Hematopoietic multipotent progenitor cell treated with erythropoietin and hydrocortisone succinate and interleukin-3 and kit ligand, for 15 days (in vitro differentiated cells): ENCODE measurements around the gene GPR37.

Experiments used
- DNase-seq: peaks from one replicate; pipeline ENCODE4 v3.0.0-alpha.2; 2015; ENCODE audit warnings: low spot score

Gene GPR37

DNA sequence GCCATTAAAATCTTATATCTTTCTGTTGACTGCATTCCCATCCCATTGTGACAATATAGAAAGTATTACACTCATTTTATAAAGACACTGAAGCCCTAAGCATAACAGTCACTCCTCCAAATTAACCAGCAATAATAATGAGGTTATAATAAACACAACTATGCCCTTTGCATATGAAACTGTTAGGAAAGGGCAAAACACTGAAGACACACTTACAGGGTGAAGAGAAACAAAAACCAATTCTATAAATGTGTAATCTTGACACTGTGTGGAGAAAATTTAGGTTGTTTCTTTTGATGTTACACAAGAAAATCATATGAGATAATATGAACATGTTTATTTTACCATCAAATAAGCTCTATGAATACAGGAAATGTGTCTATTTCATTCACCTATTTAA, 14.0 kb upstream of the GPR37 start:
- DNase-seq = no peak

DNA sequence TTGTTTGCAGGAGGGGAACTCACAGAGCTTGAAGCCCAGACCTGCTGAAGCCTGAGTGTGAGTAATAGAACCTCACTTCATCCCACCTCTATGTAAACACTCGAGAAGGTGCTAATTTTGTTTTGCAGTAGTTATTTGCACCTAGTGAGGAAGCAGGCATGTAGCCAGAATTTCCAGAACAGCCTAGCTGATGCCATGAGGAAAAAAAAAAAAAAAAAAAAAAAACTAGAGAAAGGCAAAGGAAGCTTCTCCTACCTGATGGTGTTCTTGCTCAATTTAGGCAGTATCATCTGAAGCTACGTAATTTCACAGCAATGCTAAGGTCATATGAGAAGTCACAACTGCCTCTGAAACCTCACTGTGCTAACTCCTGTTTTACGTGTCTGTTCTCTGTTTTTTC, 13.6 kb upstream of the GPR37 start:
- no peak for DNase-seq

DNA sequence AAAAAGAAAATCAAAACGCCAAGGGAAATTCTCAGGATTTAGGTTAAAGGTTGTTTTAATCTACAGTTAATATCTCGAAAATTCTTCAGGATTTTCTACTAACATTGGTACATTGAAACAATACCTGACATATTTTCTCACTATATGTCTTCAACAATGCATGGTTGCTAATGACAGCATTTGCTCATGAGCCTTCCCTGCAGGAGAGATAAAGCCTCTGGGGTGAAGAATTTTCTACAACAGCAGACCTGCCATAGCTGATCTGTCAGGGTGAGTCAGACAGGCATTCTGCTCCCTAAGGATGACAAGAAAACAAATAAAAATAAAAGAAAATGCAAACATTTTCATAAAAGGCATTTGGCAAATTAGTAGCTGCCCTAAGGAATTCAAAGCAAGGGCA, 11.7 kb upstream of the GPR37 start:
- DNase-seq = no peak

DNA sequence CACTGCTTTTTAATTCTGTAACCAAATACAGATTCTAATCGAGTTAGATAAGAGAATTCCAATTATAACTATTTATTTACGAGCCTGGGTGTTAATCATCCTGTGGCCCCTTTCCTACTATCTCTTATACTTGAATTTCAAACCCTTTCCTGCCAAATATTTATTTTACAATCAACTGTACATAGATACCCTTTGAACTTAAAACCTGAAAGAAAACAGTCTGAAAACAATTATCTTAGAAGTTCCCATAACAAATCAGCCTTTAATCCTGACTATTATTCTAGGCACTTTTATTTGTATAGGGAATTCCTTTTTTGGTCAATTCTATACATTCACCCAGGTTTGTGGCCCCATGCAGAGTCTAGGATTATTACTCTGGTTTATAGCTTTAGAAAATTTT, 10.6 kb upstream of the GPR37 start:
- no peak for DNase-seq

DNA sequence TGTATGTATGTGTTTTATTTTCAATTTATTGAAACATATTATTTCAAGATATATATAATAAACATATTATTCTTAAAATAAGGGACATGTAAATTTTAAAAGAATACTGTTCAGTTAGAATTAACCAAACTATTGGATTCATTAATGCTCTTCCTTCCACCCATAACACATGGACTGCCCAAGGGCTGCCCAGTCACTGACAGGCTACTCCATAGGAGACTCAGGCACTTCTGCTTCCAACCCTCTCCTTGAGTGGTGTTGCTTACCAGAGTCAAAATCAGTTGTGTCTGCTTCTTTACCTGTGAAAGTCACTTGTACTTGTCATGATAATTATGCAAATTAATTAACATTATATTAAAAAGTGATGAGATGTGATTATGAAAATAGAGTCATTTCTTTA, 9.8 kb upstream of the GPR37 start:
- no peak for DNase-seq

DNA sequence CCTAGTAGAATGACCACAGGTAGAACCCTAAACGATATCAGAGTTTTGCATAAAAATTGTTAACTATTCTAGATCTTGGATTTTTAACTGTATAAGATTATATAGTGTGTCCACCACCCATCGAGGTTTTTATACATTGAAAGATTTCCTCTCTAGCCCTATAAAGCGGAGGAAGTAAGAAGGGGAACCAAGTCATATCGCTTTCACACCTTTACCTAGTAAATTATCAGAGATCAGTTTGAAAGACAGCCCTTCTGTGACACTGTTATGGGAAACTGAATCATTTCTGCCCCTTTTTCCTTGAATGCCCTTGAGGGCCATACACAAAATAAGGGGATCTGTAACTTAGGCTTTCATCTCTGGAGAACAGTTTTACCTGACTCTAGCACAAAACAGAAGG, 8.3 kb upstream of the GPR37 start:
- no peak for DNase-seq

DNA sequence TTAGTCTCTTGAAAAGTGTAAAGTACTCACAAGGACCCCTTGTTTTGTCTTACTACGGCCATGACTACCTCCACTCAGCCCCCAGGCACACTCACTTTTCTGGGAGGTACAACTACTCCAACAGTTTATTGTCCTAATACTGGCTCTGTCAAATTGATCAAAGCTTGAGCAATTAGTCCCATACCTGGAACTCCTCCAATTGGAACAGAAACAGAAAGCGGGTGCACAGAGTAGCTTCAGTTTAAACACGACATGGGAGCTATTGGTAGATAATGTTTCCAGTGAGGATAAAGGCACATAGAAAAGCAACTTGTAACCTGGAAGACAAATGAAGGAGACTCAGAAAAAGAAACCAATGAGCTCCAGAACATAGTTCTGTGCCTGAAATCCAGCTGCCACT, 7.7 kb upstream of the GPR37 start:
- no peak for DNase-seq

DNA sequence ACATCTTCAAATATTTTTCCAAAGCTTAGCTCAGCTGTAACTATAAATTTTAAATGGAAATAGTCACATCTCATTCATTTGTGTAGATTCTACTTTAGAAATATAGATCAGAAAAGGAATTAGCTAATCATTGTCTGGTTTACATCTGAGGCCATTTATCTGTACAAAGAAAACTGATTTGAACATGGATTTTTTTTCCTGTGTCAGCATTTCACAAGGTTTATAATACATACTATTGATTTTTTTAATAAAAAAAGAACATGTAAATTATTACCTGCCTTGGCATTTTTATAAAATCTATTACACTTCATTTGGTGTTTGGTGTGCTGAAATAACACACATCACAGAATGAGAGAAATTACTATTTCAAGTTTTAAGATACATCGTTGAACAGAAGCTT, 3.5 kb upstream of the GPR37 start:
- DNase-seq = no peak

DNA sequence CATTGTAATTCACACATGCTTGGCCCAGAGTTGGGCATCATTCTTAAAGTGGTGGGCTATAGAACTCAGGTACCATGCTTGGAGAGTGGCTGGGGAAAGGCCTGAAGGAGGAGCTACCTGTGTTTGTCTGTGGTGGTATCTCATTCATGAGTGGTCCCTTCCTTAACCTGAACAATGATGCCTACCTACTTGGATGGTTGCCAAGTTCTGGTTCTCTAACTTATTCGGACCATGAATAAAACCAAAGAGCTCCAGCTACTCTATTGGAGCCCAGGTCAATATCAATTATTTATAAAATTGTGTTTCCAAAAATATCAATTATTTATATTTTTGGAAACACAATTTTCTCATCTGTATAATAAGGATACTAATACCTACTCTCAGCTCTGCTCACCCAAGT, 2.9 kb upstream of the GPR37 start:
- no peak for DNase-seq

DNA sequence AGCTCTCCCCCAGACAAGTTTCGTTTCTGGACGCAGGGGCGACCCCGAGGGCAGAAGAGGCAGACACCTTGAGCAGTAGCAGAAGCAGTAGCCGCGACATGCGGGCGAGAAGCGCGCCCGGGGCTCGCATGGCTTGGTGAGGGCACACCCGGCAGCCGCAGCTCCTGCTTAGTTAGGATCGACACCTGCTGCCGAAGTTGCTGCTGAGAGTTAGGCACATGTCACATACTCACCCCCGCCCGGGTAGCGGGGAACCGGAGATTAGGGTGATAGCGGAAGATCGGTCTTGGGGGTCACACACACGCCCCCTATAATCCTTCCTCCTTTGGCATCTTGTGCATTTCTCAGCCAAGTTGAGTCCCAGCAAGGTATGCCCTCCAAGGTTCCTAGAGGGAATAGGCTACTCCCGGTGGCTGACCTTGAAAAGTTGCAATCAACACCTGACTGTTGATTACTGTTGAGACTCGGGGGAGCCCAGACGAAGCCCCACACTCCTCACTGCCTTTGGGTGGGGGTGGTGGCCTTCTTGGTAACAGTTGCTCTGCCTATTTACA, 668 bp downstream of the GPR37 start:
- no peak for DNase-seq

DNA sequence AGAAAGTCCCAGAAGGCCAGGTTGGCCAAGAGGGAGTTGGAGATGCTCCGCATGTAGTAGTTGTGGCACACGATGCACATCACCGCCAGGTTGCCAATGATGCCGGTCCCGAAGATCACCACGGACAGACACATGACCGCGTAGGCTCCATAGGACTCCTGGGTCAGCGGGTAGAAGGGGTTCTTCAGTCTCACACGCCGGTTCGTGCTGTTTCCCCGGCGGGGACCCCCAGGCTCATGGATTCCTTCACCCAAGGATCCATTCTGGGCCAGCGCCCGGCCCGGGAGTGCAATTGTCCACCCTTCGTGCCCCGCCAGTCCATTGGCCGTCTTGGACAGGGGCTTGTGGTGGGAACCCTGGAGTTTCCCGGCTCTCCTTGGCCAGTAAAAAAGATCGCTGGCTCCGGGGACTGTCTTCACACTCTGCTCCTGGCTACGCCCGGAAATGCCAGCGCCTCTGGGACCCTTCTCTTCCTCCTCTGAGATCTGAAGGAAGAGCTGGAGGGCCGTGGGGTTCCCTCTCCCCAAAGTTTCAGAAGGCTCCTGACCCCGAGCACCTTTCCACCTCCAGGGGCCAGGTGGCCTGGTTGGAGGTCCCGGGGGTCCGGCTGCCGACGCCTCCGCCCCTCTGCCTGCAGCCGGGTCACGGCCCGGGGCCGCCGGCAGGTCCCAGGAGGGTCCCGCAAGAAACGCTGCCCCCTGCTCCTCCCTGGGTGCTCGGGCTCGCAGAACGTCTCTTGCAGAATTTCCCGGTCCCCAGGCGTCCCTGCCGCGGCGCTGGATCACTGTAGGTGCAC, 1.3 kb downstream of the GPR37 start:
- no peak for DNase-seq

DNA sequence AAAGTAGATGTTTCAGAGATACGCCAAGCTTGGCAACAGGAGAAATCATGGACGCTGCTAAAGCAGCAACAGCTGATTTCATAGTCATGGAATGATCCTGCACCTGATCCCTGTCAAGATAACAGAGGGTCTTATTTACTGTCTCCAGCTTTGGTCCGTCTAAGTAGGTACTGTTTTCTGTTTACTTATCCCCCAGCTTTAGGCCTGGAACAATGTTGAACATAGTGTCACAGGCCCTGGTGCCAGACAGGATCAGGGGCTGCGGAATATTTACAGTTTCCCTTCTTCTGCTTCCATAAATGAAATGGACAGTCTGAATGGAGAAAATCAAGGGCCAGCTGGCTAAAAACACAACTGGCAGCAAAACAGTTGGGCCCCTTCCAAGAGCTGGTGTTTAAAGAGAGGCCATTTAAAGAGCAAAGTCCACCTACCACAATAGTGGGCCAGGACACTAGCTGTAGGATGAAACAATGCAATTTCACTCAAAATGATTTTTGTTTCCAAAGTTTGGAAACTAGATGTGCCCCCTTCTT, 2.9 kb downstream of the GPR37 start:
- DNase-seq = no peak

DNA sequence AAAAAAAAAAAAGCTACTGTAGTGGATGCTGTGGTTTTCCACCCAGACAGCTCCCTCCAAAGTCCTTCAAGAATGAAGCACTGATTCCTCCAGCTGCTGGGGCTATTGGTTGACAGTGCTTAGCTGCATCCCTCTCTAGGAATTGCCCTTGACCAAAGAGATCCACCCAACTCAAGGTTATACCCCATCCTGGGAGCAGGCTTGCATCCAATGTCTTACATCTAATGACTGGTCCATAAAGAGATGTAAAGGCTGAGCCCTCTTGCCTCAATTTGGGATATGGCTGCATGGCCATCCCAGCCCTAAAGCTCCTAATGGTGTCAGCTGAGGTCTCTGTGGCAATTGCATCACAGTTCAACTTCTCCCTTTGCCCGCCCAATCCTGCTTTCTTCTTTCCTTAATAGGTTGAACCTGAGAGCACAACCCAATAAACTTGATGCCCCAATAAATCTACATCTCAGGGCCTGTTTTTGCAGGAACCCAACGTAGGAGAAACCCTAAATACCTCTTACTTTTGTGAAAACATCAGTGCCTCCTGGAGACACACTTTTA, 4.4 kb downstream of the GPR37 start:
- DNase-seq = no peak

DNA sequence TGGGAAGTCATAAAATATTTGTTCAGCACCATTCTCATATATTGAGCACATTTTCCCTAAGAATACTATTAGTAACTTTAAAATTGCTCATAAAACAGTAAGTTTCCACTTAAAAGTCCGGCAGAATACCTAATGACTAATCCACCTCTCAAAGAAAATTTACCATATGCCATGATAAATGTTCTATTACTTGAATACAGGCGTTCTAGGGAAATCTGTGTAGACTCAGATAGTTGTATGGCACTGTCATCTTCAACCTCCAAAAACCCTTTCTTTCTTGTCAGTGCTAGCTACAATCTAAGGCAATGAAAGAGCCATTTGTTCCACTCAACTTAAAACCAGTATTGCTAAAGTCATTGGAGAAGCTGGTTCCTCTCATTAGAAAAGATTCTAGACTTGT, 7.3 kb downstream of the GPR37 start:
- no peak for DNase-seq

DNA sequence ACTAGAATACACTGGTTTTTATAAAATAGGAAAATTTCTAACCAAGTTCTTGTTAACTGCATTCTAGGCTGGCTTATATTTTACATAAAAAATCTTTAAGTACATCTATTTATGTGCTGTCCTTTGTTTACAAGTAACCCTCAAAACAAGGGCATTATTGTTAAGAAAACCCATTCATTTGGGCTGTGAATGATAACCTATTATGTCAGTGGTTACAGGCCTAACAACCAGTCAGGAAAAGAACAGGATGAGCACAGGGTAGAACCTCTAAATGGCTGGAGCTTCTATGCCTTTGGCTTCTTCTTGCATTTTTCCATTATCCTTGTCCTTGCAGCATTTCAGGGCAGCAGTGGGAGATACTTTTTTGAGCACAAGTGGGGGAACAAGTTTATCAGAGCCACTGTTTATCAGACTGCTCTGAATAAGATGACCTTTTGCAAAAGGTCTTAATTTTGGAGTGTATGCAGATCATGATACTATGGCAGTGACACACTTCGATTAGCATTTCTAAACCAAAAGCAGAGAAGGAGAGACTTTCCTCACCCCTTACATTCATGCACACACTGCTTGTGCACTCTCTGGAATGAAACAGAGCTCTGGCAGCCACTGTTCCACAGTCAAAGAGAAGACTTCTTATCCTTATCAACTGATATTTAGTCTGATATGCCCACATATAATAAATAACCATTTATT, 10.9 kb downstream of the GPR37 start:
- DNase-seq = no peak

DNA sequence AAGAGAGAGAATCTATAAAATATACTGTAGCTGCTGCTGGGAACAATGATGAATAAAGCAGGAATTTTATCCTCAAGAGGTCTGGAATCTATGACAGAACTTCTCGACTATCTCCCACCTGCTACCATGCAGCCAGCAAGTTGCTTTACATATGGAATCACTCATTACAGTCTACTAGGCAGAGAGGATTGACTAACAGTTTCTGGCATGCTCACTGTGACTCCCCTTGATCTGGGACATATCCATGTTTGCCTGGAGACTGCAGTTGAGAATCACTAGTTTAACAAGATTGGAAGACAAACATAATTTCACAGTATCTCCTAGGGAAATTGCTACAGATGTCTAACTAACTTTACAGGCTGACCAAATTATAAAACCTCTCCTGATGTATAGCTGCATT, 13.3 kb downstream of the GPR37 start:
- no peak for DNase-seq

DNA sequence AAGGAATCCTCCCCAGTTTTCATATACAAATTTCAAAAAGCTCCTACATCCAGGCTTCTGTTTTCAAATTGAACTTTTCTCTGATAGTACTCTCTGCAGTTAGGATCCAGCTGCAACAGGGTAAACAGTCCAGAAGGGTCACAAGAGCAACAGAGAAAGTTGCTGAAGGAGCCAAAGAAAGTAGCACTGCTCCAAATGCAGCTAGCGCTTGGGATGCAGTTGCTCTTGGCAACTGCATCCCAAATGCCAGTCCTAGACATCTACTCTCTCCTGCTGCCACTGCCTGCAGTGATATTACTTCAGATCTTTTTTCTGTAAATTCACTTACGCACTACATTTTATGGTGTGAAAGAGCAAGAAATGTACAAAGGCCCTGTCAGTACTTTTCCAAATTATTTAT, 14.6 kb downstream of the GPR37 start:
- no peak for DNase-seq

DNA sequence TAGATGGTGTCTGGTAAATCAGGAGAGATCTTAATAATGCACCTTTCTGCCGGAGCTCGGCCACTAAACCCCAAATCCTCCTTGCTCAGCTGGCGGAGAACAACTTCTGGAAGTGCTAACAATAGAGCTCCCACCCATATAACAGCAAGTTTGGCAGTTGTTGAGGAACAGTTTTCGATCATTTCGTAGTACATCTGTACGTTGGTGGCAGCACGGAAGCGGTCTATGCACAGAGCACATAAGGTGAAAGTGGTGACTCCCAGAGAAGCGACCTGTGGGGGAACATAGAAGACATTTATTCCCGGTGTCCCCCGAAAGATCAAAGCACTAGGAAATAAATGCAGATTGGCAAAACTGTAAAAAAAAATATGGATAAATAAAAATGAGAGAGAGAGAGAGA, 18.5 kb downstream of the GPR37 start:
- no peak for DNase-seq

DNA sequence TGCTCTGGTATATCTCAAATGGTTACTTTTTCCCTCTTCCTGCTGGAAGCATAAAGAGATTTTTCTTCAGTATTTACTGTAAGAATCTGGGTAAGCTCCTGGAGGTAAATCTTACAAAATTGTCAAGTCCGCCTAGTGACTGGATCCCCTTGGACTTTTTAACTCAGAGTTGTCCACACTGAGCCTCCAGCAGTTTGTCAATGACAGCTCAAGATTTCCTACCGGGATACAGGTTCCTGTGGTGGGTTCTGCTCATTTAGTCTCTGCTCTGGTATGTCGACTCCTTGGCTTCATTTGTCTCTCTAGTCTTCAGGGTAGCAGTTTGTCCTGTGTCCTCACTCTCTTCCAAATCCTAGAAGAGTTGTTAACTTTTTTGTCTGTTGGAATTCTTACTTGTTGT, 27.0 kb downstream of the GPR37 start:
- no peak for DNase-seq

DNA sequence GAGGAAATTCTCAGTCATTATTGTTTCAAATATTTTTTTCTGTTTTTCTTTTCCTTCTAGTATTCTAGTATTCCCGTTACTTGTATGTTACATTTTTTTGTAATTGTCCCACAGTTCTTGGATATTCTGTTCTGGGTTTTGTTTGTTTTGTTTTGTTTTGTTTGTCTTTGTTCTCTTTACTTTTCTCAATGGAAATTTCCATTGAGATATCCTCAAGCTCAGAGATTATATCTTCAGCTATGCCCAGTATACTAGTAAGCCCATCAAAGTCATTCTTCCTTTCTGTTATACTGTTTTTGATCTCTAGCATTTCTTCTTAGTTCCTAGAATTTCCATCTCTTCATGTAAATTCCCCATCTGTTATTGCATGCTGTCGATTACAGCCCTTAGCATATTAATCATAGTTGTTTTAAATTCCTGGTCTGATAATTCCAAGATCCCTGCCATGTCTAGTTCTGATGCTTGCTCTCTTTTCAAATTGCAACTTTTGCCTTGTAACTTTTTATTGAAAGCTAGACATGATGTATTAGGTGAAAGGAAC, 27.8 kb downstream of the GPR37 start:
- no peak for DNase-seq

DNA sequence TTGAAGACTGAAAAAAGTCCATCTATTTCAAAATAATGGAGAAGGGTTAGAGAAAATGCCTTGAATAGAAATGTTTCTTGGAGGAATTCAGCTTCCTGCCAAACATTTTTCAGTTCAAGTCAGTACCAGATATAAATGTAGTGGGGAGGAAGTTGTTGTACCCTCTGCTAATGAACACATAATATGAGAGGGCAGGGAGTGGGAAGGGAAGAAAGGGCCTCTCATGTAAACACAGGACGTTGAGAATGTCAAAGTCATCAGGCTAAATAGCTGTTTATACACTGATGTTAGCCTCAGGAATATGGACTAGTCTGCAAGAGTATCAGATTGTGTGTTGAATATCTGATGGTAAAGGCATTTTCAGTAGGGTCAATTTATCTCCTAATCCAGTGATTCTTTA, 37.0 kb downstream of the GPR37 start:
- no peak for DNase-seq

DNA sequence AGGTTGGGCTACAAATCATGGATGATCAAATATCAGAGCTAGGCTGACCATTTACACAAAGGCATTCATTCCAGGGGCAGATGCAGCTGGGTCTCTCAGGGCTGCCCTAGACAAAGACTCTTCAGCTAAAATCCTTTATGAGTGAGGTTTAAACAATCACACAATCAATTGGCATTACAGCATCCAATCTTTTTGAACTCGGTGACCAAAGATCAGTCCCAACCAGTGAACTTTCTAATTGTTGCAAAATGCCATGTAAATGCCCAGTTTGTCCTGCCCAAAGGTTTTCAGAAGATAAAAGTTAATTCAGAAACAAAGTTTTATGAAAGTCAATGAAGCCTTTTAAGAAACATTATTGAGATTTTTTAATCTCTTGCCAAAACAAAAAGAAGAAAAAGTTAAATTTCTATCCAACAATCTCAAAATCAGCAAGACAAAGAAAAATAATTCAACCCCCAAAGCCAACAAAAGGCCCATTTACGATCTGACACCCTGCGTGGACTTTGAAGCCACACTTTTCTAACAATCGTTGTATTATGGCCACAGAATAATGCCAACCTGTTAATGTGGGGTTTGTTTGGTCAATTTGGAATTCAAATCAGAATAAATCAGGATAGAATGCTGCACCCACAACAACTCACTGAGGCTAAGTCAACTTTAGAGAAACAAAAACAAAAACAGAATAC, 40.9 kb downstream of the GPR37 start:
- no peak for DNase-seq
